GM21619 (cell line): ENCODE results near the gene TAF3.
"Not testable (repeated sequence)": the region's sequence is repeated elsewhere in the genome, so short reads cannot be mapped to it uniquely, and the experiment has no call there.

Experiments used
- ATAC-seq: cut with Tn5 transposase; IDR thresholded peaks from one replicate; pipeline ENCODE4 v1.9.1; 2021; ENCODE audit not compliant: unreplicated experiment

Gene TAF3

GRCh38 chr10:7811743-7812142, 6.6 kb upstream of the TAF3 start:
- not testable (repeated sequence) for ATAC-seq

- ATAC-seq = no peak
Observed at GRCh38 chr10:7813481-7813880, 4.8 kb upstream of the TAF3 start.

GRCh38 chr10:7817576-7817975, 729 bp upstream of the TAF3 start:
- no peak for ATAC-seq

GRCh38 chr10:7817984-7818294, 366 bp upstream of the TAF3 start:
- no peak for ATAC-seq

GRCh38 chr10:7819121-7819460, 786 bp downstream of the TAF3 start:
- ATAC-seq = peak; percentile 46

GRCh38 chr10:7824251-7824650, 5.9 kb downstream of the TAF3 start:
- ATAC-seq = no peak

- ATAC-seq = no peak
Observed at GRCh38 chr10:7826971-7827370, 8.7 kb downstream of the TAF3 start.

- ATAC-seq = no peak
Observed at GRCh38 chr10:7829289-7829834, 11.1 kb downstream of the TAF3 start.

GRCh38 chr10:7832060-7832459, 13.8 kb downstream of the TAF3 start:
- no peak for ATAC-seq

GRCh38 chr10:7833210-7833609, 14.9 kb downstream of the TAF3 start:
- no peak for ATAC-seq

GRCh38 chr10:7834262-7834661, 16.0 kb downstream of the TAF3 start:
- ATAC-seq = no peak

- ATAC-seq = no peak
Observed at GRCh38 chr10:7836571-7836970, 18.3 kb downstream of the TAF3 start.

- no peak for ATAC-seq
Observed at GRCh38 chr10:7846591-7846990, 28.3 kb downstream of the TAF3 start.

- ATAC-seq = no peak
Observed at GRCh38 chr10:7853226-7853842, 35.0 kb downstream of the TAF3 start.

- ATAC-seq = no peak
Observed at GRCh38 chr10:7853890-7854289, 35.6 kb downstream of the TAF3 start.

- no peak for ATAC-seq
Observed at GRCh38 chr10:7855205-7855604, 36.9 kb downstream of the TAF3 start.

- ATAC-seq = no peak
Observed at GRCh38 chr10:7856678-7857077, 38.4 kb downstream of the TAF3 start.

- ATAC-seq = no peak
Observed at GRCh38 chr10:7857262-7857661, 39.0 kb downstream of the TAF3 start.

- ATAC-seq = no peak
Observed at GRCh38 chr10:7861509-7862120, 43.3 kb downstream of the TAF3 start.

- ATAC-seq = no peak
Observed at GRCh38 chr10:7862121-7862514, 43.8 kb downstream of the TAF3 start.

- ATAC-seq = no peak
Observed at GRCh38 chr10:7866176-7866575, 47.9 kb downstream of the TAF3 start.

- no peak for ATAC-seq
Observed at GRCh38 chr10:7872041-7872442, 53.7 kb downstream of the TAF3 start.

- ATAC-seq = no peak
Observed at GRCh38 chr10:7874864-7875263, 56.6 kb downstream of the TAF3 start.
